ENCODE results near the gene SMTN. TPM values are rescaled to one million over a fixed set of nuclear protein-coding genes. Genes with fewer than 3 reads are reported as not detected.

The SMTN gene
- total RNA-seq, 4 donors from 2014 or later = 16.6 to 107 (median 19.4) TPM

- no peak for TF ChIP-seq CTCF (IDR thresholded peaks at IDR 0.05; ENCODE audit: low read depth)
Measured at GRCh38 chr22:31045900-31046538, 35.1 kb upstream of the SMTN start.

GRCh38 chr22:31046539-31047226 is 34.4 kb upstream of the SMTN start:
- no peak for TF ChIP-seq CTCF (IDR thresholded peaks at IDR 0.05; ENCODE audit: low read depth)

GRCh38 chr22:31048570-31048969 is 32.5 kb upstream of the SMTN start:
- TF ChIP-seq CTCF (IDR thresholded peaks at IDR 0.05; ENCODE audit: low read depth) = no peak

- no peak for TF ChIP-seq CTCF (IDR thresholded peaks at IDR 0.05; ENCODE audit: low read depth)
Measured at GRCh38 chr22:31049815-31050420, 31.2 kb upstream of the SMTN start.

- TF ChIP-seq CTCF (IDR thresholded peaks at IDR 0.05; ENCODE audit: low read depth) = no peak
Measured at GRCh38 chr22:31055117-31055634, 25.9 kb upstream of the SMTN start.

- no peak for TF ChIP-seq CTCF (IDR thresholded peaks at IDR 0.05; ENCODE audit: low read depth)
Measured at GRCh38 chr22:31055635-31056159, 25.4 kb upstream of the SMTN start.
